Astrocyte of the cerebellum (primary cell): ENCODE results near the gene C2orf49.

Experiments
- DNase-seq: peaks from one replicate; pipeline ENCODE4 v3.0.0-alpha.2; 2011; ENCODE audit warnings: low read depth
- H3K4me3 ChIP-seq: 2 replicates; pipeline ENCODE4 v1.5.1; 2011; ENCODE audit warnings: mild to moderate bottlenecking, low read depth, low read length, moderate library complexity
- in situ Hi-C: cut with HindIII; loops from 2 replicates; pipeline ENCODE4 v1.10.0; 2017; ENCODE audit warnings: low sequenced_read_pairs
- TF ChIP-seq, protein P1 (sequence below): IDR thresholded peaks from 2 replicates; pipeline ENCODE4 v1.5.1; 2012; ENCODE audit warnings: low read length, low read depth, moderate library complexity, mild to moderate bottlenecking; ENCODE audit errors: missing control alignments

C2orf49 gene

DNA sequence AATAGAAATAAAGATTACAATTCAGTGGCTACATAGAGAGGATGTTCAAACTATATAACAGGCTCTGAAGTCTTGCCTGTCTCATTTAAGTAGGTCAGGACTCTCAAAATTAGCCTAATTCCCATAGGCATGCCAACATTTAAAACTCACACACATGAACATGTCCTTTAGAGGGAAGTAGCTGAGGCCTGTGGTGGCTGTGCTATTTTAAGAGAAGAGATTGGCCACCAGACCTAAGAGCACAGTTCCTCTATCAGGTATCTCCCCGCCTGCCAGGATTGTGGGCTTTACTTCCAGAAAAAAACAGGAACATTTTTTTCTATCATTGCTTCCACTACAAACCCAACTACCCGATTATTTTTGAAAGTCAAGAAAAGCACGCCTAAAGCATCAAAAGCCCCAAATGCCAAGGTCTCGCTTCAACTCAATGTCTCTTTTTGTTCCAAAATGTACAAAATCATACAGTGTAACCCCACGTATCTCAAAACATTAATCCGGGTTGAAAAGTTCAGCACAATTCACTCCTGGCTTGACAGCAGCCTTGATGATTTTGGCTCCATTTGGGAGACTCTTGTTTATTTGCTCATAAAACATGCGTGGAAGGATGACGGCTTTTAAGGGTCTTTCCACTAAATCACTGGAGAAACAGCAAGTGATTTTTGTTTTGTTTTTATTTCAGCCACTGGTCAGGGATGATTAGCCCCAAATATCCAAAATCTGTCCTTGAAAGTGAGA, 46.3 kb downstream of the C2orf49 start:
- in situ Hi-C loops: no loop called here
- TF ChIP-seq, protein P1, sequence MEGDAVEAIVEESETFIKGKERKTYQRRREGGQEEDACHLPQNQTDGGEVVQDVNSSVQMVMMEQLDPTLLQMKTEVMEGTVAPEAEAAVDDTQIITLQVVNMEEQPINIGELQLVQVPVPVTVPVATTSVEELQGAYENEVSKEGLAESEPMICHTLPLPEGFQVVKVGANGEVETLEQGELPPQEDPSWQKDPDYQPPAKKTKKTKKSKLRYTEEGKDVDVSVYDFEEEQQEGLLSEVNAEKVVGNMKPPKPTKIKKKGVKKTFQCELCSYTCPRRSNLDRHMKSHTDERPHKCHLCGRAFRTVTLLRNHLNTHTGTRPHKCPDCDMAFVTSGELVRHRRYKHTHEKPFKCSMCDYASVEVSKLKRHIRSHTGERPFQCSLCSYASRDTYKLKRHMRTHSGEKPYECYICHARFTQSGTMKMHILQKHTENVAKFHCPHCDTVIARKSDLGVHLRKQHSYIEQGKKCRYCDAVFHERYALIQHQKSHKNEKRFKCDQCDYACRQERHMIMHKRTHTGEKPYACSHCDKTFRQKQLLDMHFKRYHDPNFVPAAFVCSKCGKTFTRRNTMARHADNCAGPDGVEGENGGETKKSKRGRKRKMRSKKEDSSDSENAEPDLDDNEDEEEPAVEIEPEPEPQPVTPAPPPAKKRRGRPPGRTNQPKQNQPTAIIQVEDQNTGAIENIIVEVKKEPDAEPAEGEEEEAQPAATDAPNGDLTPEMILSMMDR: no peak
- H3K4me3 ChIP-seq: no peak overlapping the region
- DNase-seq: no peak

DNA sequence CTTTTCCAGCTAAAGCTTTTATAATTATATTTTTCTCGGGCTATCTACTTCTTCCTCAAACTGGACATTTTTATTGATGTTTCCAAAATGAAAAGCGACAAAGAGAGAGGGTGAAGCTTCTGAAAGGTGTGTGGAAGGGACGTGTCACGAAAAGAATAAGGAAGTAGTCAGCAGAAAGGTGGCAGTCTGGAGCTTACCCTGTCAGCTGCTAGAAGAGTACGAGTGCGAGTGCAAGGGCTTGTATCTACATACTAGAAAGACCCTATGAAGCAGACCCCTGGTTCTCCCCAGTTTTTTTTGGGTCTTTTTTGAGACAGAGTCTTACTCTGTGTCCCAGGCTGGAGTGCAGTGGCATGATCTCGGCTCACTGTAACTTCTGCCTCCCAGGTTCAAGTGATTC, 46.9 kb downstream of the C2orf49 start:
- TF ChIP-seq, protein P1: no peak
- no peak for DNase-seq
- in situ Hi-C loops: no loop called here
- no peak overlapping the region for H3K4me3 ChIP-seq

DNA sequence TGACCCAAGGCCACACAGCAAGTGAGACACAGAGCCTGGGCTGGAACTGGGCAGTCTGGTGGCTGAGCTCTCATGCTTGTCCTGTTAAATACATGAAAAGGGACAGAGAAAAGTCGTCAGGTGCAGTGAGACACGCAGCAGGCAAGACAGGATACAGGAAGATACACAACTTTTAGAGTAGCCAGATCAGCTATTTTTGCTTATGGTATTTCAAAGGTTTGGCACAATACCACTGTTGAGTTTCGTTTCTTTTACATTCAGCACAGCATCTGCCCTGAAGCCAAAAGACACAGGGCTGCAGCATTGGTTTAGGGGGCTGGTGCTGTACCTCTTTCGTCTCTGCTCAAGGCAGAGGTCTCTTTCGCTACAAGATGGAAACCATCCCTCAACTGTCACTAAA, 47.5 kb downstream of the C2orf49 start:
- TF ChIP-seq, protein P1: no peak
- no peak for DNase-seq
- no peak overlapping the region for H3K4me3 ChIP-seq
- in situ Hi-C loops: no loop called here

DNA sequence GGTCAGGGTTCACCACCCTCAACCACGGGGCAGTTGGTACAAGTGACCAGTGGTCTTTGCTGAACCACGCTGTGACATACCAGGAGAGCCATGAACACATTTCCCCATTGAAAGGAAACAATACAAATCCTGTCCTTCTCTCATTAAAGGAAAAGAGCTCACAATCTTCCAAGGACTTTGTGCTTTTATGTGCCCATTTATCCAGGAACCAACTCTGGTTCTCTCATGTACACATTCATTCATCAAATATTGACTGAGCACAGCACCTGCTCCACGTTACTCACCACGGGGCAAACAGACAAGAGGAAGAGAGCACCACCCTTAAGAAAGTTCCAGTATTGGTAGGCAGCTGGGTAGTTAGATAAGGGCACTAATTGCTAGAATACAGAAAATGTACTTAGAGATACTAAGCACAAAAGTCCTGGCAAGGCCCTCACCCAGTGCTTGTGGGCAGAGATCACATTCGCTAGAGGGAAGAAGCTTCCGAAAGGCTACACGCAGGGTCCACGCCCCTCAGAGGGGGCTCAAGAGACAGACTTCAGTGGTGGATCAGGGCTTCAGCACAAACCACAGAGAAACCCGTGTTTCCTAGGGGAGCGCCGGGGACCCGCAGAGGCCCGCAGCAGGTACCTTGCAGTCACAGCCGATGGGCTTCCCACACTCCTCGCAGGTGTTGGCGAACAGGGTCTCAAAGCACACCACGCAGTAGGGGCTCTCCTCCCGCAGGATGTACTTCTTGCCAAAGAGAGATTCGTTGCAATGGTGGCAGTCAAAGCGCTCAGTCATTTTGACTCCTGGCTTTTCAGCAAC, 48.6 kb downstream of the C2orf49 start:
- in situ Hi-C loops: no loop called here
- no peak for DNase-seq
- H3K4me3 ChIP-seq: no peak overlapping the region
- TF ChIP-seq, protein P1: no peak

DNA sequence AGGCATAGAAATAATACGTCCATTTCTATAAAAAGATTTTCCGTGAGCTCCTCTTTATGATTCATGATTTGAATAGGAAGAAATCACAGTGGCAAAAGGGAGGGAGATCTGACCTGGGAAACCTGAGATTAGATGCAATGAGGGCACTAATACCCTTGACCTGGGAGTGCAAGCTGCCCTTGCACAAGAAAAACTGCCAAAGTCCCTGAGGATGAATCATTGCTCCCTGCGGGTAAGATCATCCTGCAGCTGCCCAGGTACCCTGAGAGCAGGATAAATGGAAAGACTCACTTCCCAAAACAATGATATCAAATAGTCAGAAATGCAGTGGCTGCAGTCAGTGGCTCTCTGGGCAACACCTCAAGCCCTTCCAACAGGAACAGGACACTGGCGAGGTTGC, 49.9 kb downstream of the C2orf49 start:
- TF ChIP-seq, protein P1: no peak
- in situ Hi-C loops: no loop called here
- DNase-seq: no peak
- no peak overlapping the region for H3K4me3 ChIP-seq

DNA sequence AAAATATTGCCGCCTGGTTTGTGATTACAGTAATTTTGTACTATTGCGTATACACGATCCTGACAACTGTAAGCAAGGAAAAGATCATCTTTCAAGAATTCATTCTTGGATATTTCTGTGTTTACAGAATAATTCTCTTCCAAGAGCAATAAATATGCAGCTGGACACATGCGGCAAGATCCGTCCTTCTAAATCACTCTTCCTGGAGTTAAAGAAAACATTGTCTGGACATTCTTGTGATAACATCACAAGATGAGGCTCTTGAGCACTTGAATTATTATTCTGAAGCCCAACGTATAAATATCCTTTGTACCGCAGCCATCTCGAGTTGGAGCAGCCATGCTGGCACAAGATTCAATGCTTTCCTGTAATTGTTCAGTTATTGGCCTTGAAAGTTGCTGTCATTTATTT, 51.6 kb downstream of the C2orf49 start:
- no peak overlapping the region for H3K4me3 ChIP-seq
- peak; percentile 85 for DNase-seq
- in situ Hi-C loops: no loop called here
- TF ChIP-seq, protein P1: no peak
